DND-41 (cell line): ENCODE measurements around the gene CFAP299.

ENCODE experiments used
- ATAC-seq: fragments of 200-7000 bp; cut with Tn5 transposase; 3 replicates; pipeline ENCODE4 v1.9.1; 2021; ENCODE audit warnings: low read depth; ENCODE audit not compliant: insufficient read depth
- DNase-seq: peaks from one replicate; pipeline ENCODE4 v3.0.0-alpha.2; 2020
- H2AFZ ChIP-seq: 2 replicates; pipeline ENCODE4 v1.6.0; 2012; ENCODE audit warnings: low read depth, low read length
- H3K27ac ChIP-seq: 2 replicates; pipeline ENCODE4 v1.5.1; 2012; ENCODE audit warnings: low read length, inconsistent platforms
- H3K27me3 ChIP-seq: fragments of 200-600 bp; sonication (generic); 2 replicates; pipeline ENCODE4 v1.6.0; 2012; ENCODE audit warnings: low read length, mild to moderate bottlenecking, inconsistent platforms; ENCODE audit not compliant: insufficient read depth, poor library complexity
- H3K36me3 ChIP-seq: 2 replicates; pipeline ENCODE4 v1.5.1; 2012; ENCODE audit warnings: low read length, inconsistent platforms; ENCODE audit not compliant: insufficient read depth
- H3K4me1 ChIP-seq: 2 replicates; pipeline ENCODE4 v1.5.1; 2012; ENCODE audit warnings: mild to moderate bottlenecking, low read length; ENCODE audit not compliant: insufficient read depth
- H3K4me2 ChIP-seq: 2 replicates; pipeline ENCODE4 v1.6.0; 2012; ENCODE audit warnings: mild to moderate bottlenecking, moderate library complexity, low read length, inconsistent platforms; ENCODE audit not compliant: insufficient read depth
- H3K4me3 ChIP-seq, 2 experiments: fragments of 200-600 bp in 1 of 2; shearing (Covaris generic) in 1 of 2; 2 replicates each; pipeline ENCODE4 v1.5.1; 2012 to 2016; ENCODE audit warnings: inconsistent platforms in 2 of 2, low read length in 2 of 2, mild to moderate bottlenecking in 2 of 2, low read depth in 1 of 2, moderate library complexity in 1 of 2
- H3K79me2 ChIP-seq: 2 replicates; pipeline ENCODE4 v1.6.0; 2012; ENCODE audit warnings: low read length, inconsistent platforms; ENCODE audit not compliant: insufficient read depth
- H3K9ac ChIP-seq: 2 replicates; pipeline ENCODE4 v1.6.0; 2012; ENCODE audit warnings: low read depth, mild to moderate bottlenecking, inconsistent platforms, low read length, moderate library complexity
- H3K9me3 ChIP-seq: 2 replicates; pipeline ENCODE4 v1.5.1; 2012; ENCODE audit warnings: low read length, moderate library complexity, mild to moderate bottlenecking, inconsistent platforms; ENCODE audit not compliant: insufficient read depth, severe bottlenecking
- H4K20me1 ChIP-seq: 2 replicates; pipeline ENCODE4 v1.6.0; 2012; ENCODE audit warnings: low read length; ENCODE audit not compliant: insufficient read depth
- EZH2 ChIP-seq: IDR thresholded peaks from 3 replicates; pipeline ENCODE4 v1.6.1; 2012; ENCODE audit warnings: borderline replicate concordance, low read depth, mild to moderate bottlenecking, moderate library complexity, low read length, inconsistent platforms; ENCODE audit not compliant: severe bottlenecking
- TF ChIP-seq, protein P1 (sequence below): IDR thresholded peaks from 2 replicates; pipeline ENCODE4 v1.5.1; 2012; ENCODE audit warnings: borderline replicate concordance, low read length, moderate library complexity, mild to moderate bottlenecking; ENCODE audit not compliant: poor library complexity, severe bottlenecking; ENCODE audit errors: extremely low read depth

The CFAP299 gene

DNA sequence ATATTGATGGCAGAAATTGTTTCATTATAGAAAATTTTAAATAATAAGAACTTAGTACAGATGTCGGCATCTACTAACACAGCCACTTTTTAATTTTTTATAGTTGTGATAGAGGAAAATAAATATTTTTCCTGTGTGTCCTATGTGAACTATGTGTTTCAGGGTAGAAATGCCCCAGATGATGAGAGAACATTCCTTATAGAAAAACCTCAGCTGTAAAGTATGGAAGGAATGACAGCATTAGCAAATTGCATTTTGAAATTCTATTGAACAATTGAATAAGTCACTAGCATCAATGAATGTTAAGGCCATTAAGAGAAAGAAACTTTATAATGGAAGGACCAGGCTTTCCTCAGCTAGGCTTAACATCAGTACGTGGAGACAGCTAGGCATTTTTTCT lies 149.2 kb downstream of the CFAP299 start:
- Histone ChIP-seq H3K27ac (no peak overlapping the region), H3K9me3 (no peaks in the 10 kb centered on the region), H3K4me1 (no peaks in the 10 kb centered on the region), H3K79me2 (no peaks in the 10 kb centered on the region), H3K27me3 (no peaks in the 10 kb centered on the region), H3K9ac (no peak overlapping the region), H3K36me3 (no peaks in the 10 kb centered on the region), H2AFZ (no peak overlapping the region), H3K4me3 (no peak overlapping the region), H3K4me2 (no peak overlapping the region), H4K20me1 (no peaks in the 10 kb centered on the region)
- DNase-seq, result no peak
- TF ChIP-seq, protein P1, sequence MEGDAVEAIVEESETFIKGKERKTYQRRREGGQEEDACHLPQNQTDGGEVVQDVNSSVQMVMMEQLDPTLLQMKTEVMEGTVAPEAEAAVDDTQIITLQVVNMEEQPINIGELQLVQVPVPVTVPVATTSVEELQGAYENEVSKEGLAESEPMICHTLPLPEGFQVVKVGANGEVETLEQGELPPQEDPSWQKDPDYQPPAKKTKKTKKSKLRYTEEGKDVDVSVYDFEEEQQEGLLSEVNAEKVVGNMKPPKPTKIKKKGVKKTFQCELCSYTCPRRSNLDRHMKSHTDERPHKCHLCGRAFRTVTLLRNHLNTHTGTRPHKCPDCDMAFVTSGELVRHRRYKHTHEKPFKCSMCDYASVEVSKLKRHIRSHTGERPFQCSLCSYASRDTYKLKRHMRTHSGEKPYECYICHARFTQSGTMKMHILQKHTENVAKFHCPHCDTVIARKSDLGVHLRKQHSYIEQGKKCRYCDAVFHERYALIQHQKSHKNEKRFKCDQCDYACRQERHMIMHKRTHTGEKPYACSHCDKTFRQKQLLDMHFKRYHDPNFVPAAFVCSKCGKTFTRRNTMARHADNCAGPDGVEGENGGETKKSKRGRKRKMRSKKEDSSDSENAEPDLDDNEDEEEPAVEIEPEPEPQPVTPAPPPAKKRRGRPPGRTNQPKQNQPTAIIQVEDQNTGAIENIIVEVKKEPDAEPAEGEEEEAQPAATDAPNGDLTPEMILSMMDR, result no peak
- no peak for TF ChIP-seq EZH2
- ATAC-seq, result no peak

DNA sequence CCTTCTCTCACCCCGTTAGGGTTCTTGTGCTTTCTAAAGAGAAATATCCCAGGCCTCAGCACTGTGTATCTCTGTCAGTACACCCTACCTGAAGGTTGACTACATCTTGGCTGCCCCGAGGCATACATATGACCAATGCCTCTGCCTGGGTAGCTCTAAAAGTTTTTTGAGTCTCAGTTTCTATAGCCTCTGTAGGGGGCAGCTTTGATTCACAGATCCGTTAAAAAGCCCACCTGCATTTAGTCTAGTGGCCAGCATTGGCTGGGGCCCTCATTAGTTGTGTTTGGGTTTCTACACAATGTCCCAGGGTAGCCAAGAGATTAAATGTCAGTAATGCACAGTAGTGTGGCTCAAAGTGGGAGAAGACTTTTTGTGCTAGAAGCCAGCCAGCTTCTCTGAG lies 151.1 kb downstream of the CFAP299 start:
- Histone ChIP-seq H3K4me2 (no peak overlapping the region), H3K27ac (no peak overlapping the region), H3K9me3 (no peaks in the 10 kb centered on the region), H3K4me3 (no peak overlapping the region), H3K4me1 (no peaks in the 10 kb centered on the region), H4K20me1 (no peaks in the 10 kb centered on the region), H3K36me3 (no peaks in the 10 kb centered on the region), H3K79me2 (no peaks in the 10 kb centered on the region), H3K9ac (no peak overlapping the region), H2AFZ (no peak overlapping the region), H3K27me3 (no peaks in the 10 kb centered on the region)
- no peak for TF ChIP-seq EZH2
- TF ChIP-seq, protein P1, result no peak
- ATAC-seq (no peak), DNase-seq (no peak)

DNA sequence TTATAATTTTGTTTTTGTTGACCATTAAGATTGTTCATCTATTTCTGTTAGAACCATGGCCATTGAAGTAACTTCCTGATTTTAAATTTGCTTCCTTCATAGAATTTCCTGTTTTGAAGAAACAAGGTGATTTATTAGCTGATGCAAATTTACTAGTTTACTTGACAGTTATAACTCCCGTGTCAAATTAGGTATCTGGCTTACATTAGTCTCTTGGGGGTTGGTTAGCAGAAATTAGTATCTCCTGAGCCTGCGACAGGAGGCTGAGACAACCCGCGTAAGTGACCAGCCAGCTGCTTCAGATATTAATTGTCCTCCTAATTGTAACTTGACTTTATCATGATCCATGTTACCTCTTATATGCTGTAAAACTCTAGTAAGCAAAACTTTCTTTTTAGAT lies 154.3 kb downstream of the CFAP299 start:
- Histone ChIP-seq H3K79me2 (no peaks in the 10 kb centered on the region), H3K4me2 (no peak overlapping the region), H3K27ac (no peak overlapping the region), H3K9ac (no peak overlapping the region), H4K20me1 (no peaks in the 10 kb centered on the region), H3K4me1 (peaks cover 10% of the 10 kb centered on the region), H3K4me3 (no peak overlapping the region), H3K27me3 (no peaks in the 10 kb centered on the region), H3K9me3 (no peaks in the 10 kb centered on the region), H3K36me3 (no peaks in the 10 kb centered on the region), H2AFZ (no peak overlapping the region)
- DNase-seq, result no peak
- TF ChIP-seq EZH2, result no peak
- TF ChIP-seq, protein P1, result no peak
- ATAC-seq, result no peak

DNA sequence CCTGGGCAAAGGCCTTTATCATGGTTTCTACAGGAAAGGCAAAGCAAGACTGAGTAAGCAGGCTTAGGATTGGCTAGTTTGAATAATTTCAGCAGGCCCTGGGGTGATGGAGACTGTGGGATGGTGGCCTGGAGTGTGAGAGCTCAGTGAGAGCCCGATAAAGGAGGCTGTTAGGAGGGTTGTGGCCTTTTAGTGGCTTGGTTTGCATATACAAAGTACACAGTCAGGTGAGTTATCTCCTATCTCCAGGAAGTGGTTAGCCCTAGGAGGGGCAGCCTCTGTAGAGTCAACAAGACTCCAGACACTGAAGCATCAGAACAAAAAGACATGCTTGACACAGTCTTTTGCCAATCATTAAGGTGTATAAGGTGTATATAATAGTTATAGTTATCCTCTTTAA lies 157.2 kb downstream of the CFAP299 start:
- no peak for TF ChIP-seq EZH2
- TF ChIP-seq, protein P1, result no peak
- peak; percentile 96 for ATAC-seq
- no peaks in the 10 kb centered on the region for H4K20me1 ChIP-seq
- no peak overlapping the region for H3K27ac ChIP-seq
- H3K79me2 ChIP-seq, result no peaks in the 10 kb centered on the region
- H2AFZ ChIP-seq, result no peak overlapping the region
- peaks cover 10% of the 10 kb centered on the region for H3K4me1 ChIP-seq
- no peaks in the 10 kb centered on the region for H3K36me3 ChIP-seq
- H3K9ac ChIP-seq, result no peak overlapping the region
- H3K4me3 ChIP-seq, result no peak overlapping the region
- peak; percentile 57 for DNase-seq
- H3K27me3 ChIP-seq, result no peaks in the 10 kb centered on the region
- H3K9me3 ChIP-seq, result no peaks in the 10 kb centered on the region
- H3K4me2 ChIP-seq, result no peak overlapping the region
